Kidney (tissue), 14 donors: ENCODE results near the gene SYT13. TPM values are rescaled to one million over a fixed set of nuclear protein-coding genes. Genes with fewer than 3 reads are reported as not detected.

Source experiments
- DNase-seq, 5 donors: peaks; one replicate each; pipeline ENCODE4 v3.0.0-alpha.2; 2013 to 2020
- FAIRE-seq: peaks from 2 replicates; lab custom pipeline; 2012; peaks lifted over from hg19 to GRCh38; lab: Jason Lieb, UNC
- H3K27ac ChIP-seq, 2 donors: one replicate each; pipeline ENCODE4 v1.7.0; 2013; ENCODE audit warnings: low read depth in 2 of 2, low read length in 2 of 2, inconsistent platforms in 1 of 2
- H3K27me3 ChIP-seq: one replicate; pipeline ENCODE4 v1.7.1; 2013; ENCODE audit warnings: low read length, inconsistent platforms; ENCODE audit not compliant: control insufficient read depth, insufficient read depth
- H3K36me3 ChIP-seq, 3 donors: one replicate each; pipeline versions ENCODE4 v1.7.0 to v1.7.1; 2013; ENCODE audit warnings: low read length in 3 of 3, control low read depth in 1 of 3, inconsistent platforms in 1 of 3; ENCODE audit not compliant: insufficient read depth in 3 of 3, control insufficient read depth in 2 of 3
- H3K4me1 ChIP-seq, 3 donors: one replicate each; pipeline versions ENCODE4 v1.7.0 to v1.7.1; 2013; ENCODE audit warnings: low read length in 3 of 3, inconsistent platforms in 1 of 3, low read depth in 1 of 3; ENCODE audit not compliant: control insufficient read depth in 2 of 3, insufficient read depth in 2 of 3
- H3K4me3 ChIP-seq, 3 donors: one replicate each; pipeline versions ENCODE4 v1.7.0 to v1.8.1; 2013; ENCODE audit warnings: low read length in 3 of 3, control low read depth in 1 of 3, inconsistent platforms in 1 of 3
- H3K9ac ChIP-seq, 3 donors: one replicate each; pipeline versions ENCODE4 v1.7.0 to v1.7.1; 2013; ENCODE audit warnings: low read length in 3 of 3, control low read depth in 1 of 3, inconsistent platforms in 1 of 3
- H3K9me3 ChIP-seq, 3 donors: one replicate each; pipeline versions ENCODE4 v1.7.0 to v1.7.1; 2013; ENCODE audit warnings: low read length in 3 of 3, control low read depth in 1 of 3, inconsistent platforms in 1 of 3; ENCODE audit not compliant: control insufficient read depth in 2 of 3, insufficient read depth in 1 of 3
- intact Hi-C: fragments of 100-400 bp; cut with DNase I; formaldehyde crosslinking; loops from one replicate; pipeline ENCODE4 v1.11.1; 2022
- polyA plus RNA-seq: library from polyadenylated mRNA; stranded (reverse); fragments of 350-450 nt; fragmentation: Illumina TruSeq; extraction: RNeasy Lipid Tissue Mini Kit (QIAGEN cat#74804); gene quantifications from one replicate; pipeline ENCODE4 v1.2.3, GENCODE V29; 2014; ENCODE audit warnings: low read depth, low replicate concordance; ENCODE audit not compliant: insufficient read depth
- total RNA-seq: library from RNA; stranded (reverse); fragmentation: NEBNext Ultra II Directional; extraction: Animal tissue kit (Norgen Biotek cat#: 25700); gene quantifications from one replicate; pipeline ENCODE4 v1.2.1, GENCODE V29; 2021
- TF ChIP-seq, protein P1 (sequence below): IDR thresholded peaks from 3 replicates; pipeline ENCODE4 v1.5.1; 2012; ENCODE audit warnings: mild to moderate bottlenecking, moderate library complexity, borderline replicate concordance; ENCODE audit not compliant: insufficient read depth; ENCODE audit errors: extremely low read depth
- donor health status: control.
- donor health status: control.
- donor health status: control.
- donor health status: control.
- donor health status: control.
- donor health status: DM: yes; HTN: yes; CAD: no.
- donor health status: Normal renal cell carcinoma (clear cell type).

Gene SYT13
- total and polyA plus RNA-seq, 2 donors from 2014 or later: 6.8 to 16.4 TPM

DNA sequence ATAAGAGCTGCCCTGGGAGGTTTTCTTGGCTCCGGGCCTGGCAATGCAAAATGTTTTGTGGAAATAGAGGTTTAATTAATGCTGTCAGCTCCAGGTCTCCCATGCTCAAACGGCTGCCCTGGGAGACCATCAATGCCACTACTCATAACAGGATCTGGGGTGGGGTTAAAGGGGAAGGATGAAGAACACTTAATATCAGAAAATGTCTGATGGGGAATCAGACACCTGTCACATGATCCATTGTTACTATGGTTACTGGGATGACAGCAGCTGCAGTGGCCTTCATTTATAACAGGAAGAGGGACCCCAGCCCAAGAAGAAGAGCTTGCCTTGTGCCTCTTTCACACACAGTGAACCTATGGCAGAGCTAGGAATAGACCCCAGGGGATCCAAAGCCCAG lies 2.2 kb upstream of the SYT13 start:
- Histone ChIP-seq H3K9ac (no peak overlapping the region), H3K9me3 (peaks cover 0 to 2% (median 0%) of the 10 kb centered on the region in 3 donors), H3K27me3 (no peaks in the 10 kb centered on the region), H3K4me1 (peaks cover 0 to 2% (median 0%) of the 10 kb centered on the region in 3 donors), H3K27ac (no peak overlapping the region), H3K36me3 (no peaks in the 10 kb centered on the region), H3K4me3 (no peak overlapping the region)
- no peak for FAIRE-seq
- no peak for DNase-seq
- TF ChIP-seq, protein P1, sequence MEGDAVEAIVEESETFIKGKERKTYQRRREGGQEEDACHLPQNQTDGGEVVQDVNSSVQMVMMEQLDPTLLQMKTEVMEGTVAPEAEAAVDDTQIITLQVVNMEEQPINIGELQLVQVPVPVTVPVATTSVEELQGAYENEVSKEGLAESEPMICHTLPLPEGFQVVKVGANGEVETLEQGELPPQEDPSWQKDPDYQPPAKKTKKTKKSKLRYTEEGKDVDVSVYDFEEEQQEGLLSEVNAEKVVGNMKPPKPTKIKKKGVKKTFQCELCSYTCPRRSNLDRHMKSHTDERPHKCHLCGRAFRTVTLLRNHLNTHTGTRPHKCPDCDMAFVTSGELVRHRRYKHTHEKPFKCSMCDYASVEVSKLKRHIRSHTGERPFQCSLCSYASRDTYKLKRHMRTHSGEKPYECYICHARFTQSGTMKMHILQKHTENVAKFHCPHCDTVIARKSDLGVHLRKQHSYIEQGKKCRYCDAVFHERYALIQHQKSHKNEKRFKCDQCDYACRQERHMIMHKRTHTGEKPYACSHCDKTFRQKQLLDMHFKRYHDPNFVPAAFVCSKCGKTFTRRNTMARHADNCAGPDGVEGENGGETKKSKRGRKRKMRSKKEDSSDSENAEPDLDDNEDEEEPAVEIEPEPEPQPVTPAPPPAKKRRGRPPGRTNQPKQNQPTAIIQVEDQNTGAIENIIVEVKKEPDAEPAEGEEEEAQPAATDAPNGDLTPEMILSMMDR: no peak
- intact Hi-C loops: no loop called here

DNA sequence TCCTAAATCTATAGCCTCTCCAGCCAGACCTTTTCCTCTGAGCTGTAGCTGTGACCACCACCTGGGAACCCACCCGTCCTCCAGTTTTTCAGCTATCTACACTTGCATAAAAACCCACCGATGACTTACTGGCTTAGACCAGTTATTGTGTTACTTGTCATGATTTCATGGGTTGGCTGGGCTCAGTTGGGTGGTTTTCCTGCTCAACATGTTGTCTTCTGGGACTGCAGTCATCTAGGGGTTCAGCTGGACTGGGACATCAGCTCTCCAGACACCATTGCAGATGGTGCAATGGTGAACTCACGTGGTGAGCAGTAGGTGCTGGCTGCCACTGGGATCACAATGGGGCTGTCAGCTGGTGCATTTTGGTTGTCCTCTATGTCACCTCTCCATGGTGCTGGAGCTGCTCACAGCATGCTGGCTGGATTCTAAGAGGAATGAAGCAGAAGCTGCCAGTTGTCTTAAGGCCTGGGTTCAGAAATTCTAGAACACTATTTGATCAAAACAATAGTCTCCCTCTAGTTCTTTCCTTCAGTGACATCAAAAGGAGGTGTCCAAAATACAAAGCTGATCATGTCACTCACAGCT lies 1.3 kb upstream of the SYT13 start:
- no peak overlapping the region for H3K9ac ChIP-seq
- DNase-seq (no peak), FAIRE-seq (no peak)
- TF ChIP-seq, protein P1: no peak
- no peak overlapping the region for H3K27ac ChIP-seq
- H3K9me3 ChIP-seq: peaks cover 0 to 2% (median 0%) of the 10 kb centered on the region in 3 donors
- H3K4me3 ChIP-seq: no peak overlapping the region
- no peaks in the 10 kb centered on the region for H3K36me3 ChIP-seq
- no peaks in the 10 kb centered on the region for H3K27me3 ChIP-seq
- intact Hi-C loops: no loop called here
- H3K4me1 ChIP-seq: peaks cover 0 to 2% (median 0%) of the 10 kb centered on the region in 3 donors

DNA sequence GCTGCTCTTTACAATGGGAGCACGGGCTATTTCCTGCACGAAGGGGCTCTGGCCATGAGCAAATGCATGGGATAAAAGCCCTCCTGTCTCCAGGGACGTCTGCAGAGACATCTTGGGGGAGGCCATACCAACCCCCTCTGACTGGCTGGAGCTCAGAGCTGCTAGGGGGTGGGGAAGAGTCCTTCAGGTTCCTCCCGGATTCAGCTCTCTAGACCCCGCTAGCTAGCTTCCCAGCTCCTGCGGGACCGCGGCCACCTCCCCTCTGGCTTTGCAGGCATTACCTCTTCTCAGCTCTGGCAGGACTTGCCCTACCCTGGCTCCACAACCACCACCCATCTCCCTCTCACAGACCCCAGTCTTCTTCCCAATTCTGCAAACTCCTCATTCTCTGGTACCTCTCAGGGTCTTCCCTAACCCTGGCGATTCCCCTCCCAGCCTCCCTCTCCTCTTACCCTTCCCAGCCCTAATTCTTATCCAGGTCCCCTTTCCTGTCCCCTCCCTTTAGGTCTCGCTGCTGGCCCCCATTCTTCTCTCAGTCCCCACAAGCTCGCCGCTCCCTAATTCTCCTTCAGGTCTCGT lies 802 bp downstream of the SYT13 start:
- no peaks in the 10 kb centered on the region for H3K36me3 ChIP-seq
- FAIRE-seq (no peak), DNase-seq (no peak)
- no peak overlapping the region for H3K9ac ChIP-seq
- TF ChIP-seq, protein P1: no peak
- intact Hi-C loops: no loop called here
- H3K9me3 ChIP-seq: peaks cover 0 to 2% (median 0%) of the 10 kb centered on the region in 3 donors
- peak overlapping the region; percentile 44 to 57 for H3K27ac ChIP-seq
- H3K4me1 ChIP-seq: peaks cover 0 to 2% (median 0%) of the 10 kb centered on the region in 3 donors
- no peaks in the 10 kb centered on the region for H3K27me3 ChIP-seq
- peak overlapping the region in 2 of 3 donors; percentile 20 to 48 for H3K4me3 ChIP-seq
